MCF 10A (cell line): ENCODE data around the gene DCD. TPM values are rescaled to one million over a fixed set of nuclear protein-coding genes. Genes with fewer than 3 reads are reported as not detected.

ENCODE experiments used
- BruUV-seq: library from RNA; stranded (reverse); fragments of 400-500 nt; replicated peaks from 2 replicates; lab custom pipeline; 2021; lab: Mats Ljungman, UMichigan
- CTCF ChIA-PET: fragments of 300-600 bp; sonication (Branson Sonifier 250); formaldehyde crosslinking; extraction: SDS; loops from one replicate; lab custom pipeline; 2021; ENCODE audit warnings: antibody characterized with exemption, inconsistent platforms; lab: Yijun Ruan, JAX
- POLR2A ChIA-PET: fragments of 300-600, 350-650 bp; sonication (Branson Sonifier 250); formaldehyde crosslinking; extraction: SDS; loops from one replicate; lab custom pipeline; 2020; ENCODE audit warnings: antibody characterized with exemption, inconsistent platforms; lab: Yijun Ruan, JAX
- DNase-seq: peaks from one replicate; pipeline ENCODE4 v3.0.0-alpha.2; 2018; ENCODE audit not compliant: unreplicated experiment
- H3K27ac Mint-ChIP-seq: one replicate; pipeline ENCODE4 v1.8.0; 2022; ENCODE audit warnings: mild to moderate bottlenecking, low read depth, mixed read lengths; ENCODE audit not compliant: unreplicated experiment
- H3K27me3 Mint-ChIP-seq: one replicate; pipeline ENCODE4 v1.8.0; 2022; ENCODE audit warnings: mixed read lengths; ENCODE audit not compliant: insufficient read depth, unreplicated experiment
- H3K36me3 Mint-ChIP-seq: one replicate; pipeline ENCODE4 v1.8.0; 2022; ENCODE audit warnings: mild to moderate bottlenecking, moderate library complexity, mixed read lengths; ENCODE audit not compliant: insufficient read depth, unreplicated experiment
- H3K4me1 Mint-ChIP-seq: one replicate; pipeline ENCODE4 v1.8.0; 2022; ENCODE audit warnings: mixed read lengths; ENCODE audit not compliant: insufficient read depth, unreplicated experiment
- H3K4me3 Mint-ChIP-seq: one replicate; pipeline ENCODE4 v1.8.0; 2022; ENCODE audit warnings: mild to moderate bottlenecking, moderate library complexity, mixed read lengths; ENCODE audit not compliant: unreplicated experiment
- H3K9me3 Mint-ChIP-seq: one replicate; pipeline ENCODE4 v1.8.0; 2022; ENCODE audit warnings: mixed read lengths; ENCODE audit not compliant: unreplicated experiment
- intact Hi-C: fragments of 100-400 bp; cut with micrococcal nuclease; formaldehyde crosslinking; loops from 2 replicates; pipeline ENCODE4 v1.14.1; 2022
- total RNA-seq: library from RNA; stranded (reverse); gene quantifications from 2 replicates; pipeline ENCODE4 v1.2.3, GENCODE V29; 2022
- TF ChIP-seq, protein P1 (sequence below): fragments of 200-600 bp; IDR thresholded peaks from one replicate; pipeline ENCODE4 v1.8.0; 2022; ENCODE audit warnings: antibody characterized with exemption, mild to moderate bottlenecking; ENCODE audit not compliant: unreplicated experiment

Gene DCD
- total RNA-seq, 1 experiment from 2014 or later = not detected

DNA sequence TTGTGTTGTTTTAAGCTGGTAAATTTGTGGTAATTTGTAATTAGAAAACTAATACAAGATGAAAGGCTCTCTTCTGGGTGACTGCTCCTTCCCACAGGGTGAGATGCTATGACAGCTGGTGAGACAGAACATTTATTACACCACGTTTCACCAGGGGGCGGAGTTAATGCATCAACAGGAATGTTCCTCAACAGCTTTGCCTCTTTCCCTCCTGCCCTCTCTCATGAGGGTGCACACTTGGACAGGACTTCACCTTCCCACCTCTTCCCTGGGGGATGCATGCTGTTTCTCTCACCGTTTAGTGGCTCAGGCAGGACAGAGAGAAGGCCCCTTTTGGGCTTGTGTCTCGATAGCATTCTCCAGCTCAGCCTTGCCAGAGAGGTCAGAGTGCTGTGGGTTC, 46.3 kb downstream of the DCD start:
- no peak overlapping the region for H3K4me3 Mint-ChIP-seq
- H3K27me3 Mint-ChIP-seq = peaks cover 32% of the 10 kb centered on the region
- TF ChIP-seq, protein P1, sequence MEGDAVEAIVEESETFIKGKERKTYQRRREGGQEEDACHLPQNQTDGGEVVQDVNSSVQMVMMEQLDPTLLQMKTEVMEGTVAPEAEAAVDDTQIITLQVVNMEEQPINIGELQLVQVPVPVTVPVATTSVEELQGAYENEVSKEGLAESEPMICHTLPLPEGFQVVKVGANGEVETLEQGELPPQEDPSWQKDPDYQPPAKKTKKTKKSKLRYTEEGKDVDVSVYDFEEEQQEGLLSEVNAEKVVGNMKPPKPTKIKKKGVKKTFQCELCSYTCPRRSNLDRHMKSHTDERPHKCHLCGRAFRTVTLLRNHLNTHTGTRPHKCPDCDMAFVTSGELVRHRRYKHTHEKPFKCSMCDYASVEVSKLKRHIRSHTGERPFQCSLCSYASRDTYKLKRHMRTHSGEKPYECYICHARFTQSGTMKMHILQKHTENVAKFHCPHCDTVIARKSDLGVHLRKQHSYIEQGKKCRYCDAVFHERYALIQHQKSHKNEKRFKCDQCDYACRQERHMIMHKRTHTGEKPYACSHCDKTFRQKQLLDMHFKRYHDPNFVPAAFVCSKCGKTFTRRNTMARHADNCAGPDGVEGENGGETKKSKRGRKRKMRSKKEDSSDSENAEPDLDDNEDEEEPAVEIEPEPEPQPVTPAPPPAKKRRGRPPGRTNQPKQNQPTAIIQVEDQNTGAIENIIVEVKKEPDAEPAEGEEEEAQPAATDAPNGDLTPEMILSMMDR = no peak
- ChIA-PET POLR2A (no interaction called here), CTCF (interaction anchor here (0.8 to 14.1 kb wide), 9 partner anchors 9 to 202 kb away, joined by 3 to 229 read pairs (median 5); no protein-coding TSS in a partner anchor)
- H3K36me3 Mint-ChIP-seq = no peaks in the 10 kb centered on the region
- H3K27ac Mint-ChIP-seq = no peak overlapping the region
- H3K4me1 Mint-ChIP-seq = peaks cover 7% of the 10 kb centered on the region
- BruUV-seq = no TSS peak
- DNase-seq = peak; percentile 41
- H3K9me3 Mint-ChIP-seq = no peaks in the 10 kb centered on the region
- intact Hi-C loops = no loop called here

DNA sequence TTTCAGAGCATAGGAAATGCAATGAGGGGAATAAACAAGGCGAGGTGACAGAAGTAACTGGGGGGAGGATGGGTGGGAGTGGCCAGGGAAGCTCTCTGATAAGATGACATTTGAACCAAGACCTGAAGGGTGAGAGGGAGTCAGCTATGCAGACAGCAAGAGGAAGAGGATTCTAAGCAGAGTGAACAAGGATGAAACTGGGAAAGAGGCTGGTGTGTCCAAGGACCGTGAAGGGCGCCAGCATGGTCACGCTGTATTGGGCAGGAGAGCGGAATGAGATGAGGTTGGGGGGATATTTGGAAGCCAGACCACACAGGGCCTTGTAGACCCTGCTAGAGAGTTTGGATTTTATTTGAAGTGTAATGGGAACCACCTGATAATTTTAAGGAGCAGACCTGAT, 49.2 kb downstream of the DCD start:
- DNase-seq = no peak
- Mint-ChIP-seq H3K36me3 (no peaks in the 10 kb centered on the region), H3K4me1 (peaks cover 7% of the 10 kb centered on the region), H3K27me3 (peaks cover 27% of the 10 kb centered on the region), H3K4me3 (no peak overlapping the region), H3K27ac (no peak overlapping the region), H3K9me3 (no peaks in the 10 kb centered on the region)
- intact Hi-C loops = loop anchor here (5.0 kb wide), 1 partner anchor 473 kb away; no protein-coding TSS in a partner anchor
- POLR2A ChIA-PET = interaction anchor here (0.9 to 1.2 kb wide), 2 partner anchors 10 to 19 kb away, joined by 3 to 4 read pairs; no protein-coding TSS in a partner anchor
- TF ChIP-seq, protein P1 = no peak
- CTCF ChIA-PET = interaction anchor here (0.6 to 14.1 kb wide), 9 partner anchors 9 to 1212 kb away, joined by 3 to 229 read pairs (median 5); no protein-coding TSS in a partner anchor
- BruUV-seq = no TSS peak

DNA sequence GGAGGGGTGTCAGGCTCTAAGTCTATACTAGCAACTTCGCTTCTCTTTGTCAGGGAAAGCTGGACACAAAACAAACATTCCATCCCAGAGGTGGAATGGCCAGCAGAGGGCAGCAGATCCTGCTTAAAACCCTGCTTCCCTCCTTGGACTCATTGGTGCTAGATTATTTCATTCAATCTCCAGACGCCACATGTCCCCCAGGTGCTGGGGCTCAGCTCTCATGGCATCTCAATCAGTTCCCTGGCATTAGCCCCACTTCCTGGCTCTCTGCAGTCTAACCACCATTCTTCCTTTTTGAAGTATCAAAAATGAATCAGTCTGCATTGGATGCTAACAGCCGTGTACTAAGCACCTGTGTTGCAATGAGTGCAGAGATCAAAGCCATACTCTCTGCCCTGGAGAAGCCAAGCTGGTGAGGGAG, 51.6 kb downstream of the DCD start:
- no peak overlapping the region for H3K27ac Mint-ChIP-seq
- BruUV-seq = no TSS peak
- H3K9me3 Mint-ChIP-seq = no peaks in the 10 kb centered on the region
- H3K4me1 Mint-ChIP-seq = no peaks in the 10 kb centered on the region
- TF ChIP-seq, protein P1 = peak; percentile 68
- ChIA-PET POLR2A (no interaction called here), CTCF (interaction anchor here (0.5 to 14.1 kb wide), 30 partner anchors 8 to 1054 kb away, joined by 3 to 229 read pairs (median 5); no protein-coding TSS in a partner anchor)
- DNase-seq = peak; percentile 80
- H3K27me3 Mint-ChIP-seq = peaks cover 27% of the 10 kb centered on the region
- intact Hi-C loops = loop anchor here (1.0 to 5.0 kb wide), 2 partner anchors 106 to 476 kb away; no protein-coding TSS in a partner anchor
- H3K36me3 Mint-ChIP-seq = no peaks in the 10 kb centered on the region
- no peak overlapping the region for H3K4me3 Mint-ChIP-seq

DNA sequence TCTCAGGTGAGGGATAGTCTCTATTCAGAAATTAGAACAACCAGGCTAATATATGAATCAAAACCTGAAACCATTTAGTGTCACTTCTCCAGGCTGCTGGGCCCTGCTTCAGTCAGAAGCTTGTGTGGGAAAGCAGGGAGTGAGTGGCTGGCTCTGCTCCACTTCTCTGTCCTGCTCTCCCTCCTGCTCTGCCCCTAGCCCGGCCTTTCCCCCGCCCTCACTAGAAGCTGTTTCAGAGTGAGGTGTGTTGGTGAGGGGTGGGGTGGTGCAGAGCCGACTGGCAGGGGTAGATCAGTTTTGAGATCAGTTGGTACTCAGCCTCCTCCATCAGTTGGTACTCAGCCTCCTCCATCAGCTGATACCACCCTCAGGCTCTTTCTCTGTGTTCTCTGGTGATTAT, 52.7 kb downstream of the DCD start:
- BruUV-seq = no TSS peak

More for the DNA sequence above, 52.7 kb downstream of the DCD start:
- CTCF ChIA-PET = interaction anchor here (0.8 to 14.1 kb wide), 20 partner anchors 8 to 476 kb away, joined by 3 to 229 read pairs (median 5); no protein-coding TSS in a partner anchor
- intact Hi-C loops = loop anchor here (5.0 kb wide), 1 partner anchor 477 kb away; no protein-coding TSS in a partner anchor
- H3K4me3 Mint-ChIP-seq = no peak overlapping the region
- no peaks in the 10 kb centered on the region for H3K4me1 Mint-ChIP-seq
- POLR2A ChIA-PET = no interaction called here
- no peak overlapping the region for H3K27ac Mint-ChIP-seq
- DNase-seq = no peak
- H3K9me3 Mint-ChIP-seq = no peaks in the 10 kb centered on the region
- no peaks in the 10 kb centered on the region for H3K36me3 Mint-ChIP-seq
- TF ChIP-seq, protein P1 = no peak
- H3K27me3 Mint-ChIP-seq = peaks cover 32% of the 10 kb centered on the region

Other genes starting within 250 kb of the DCD start
- 110 and 184 TPM in 2 replicates for gene ITGA5, start 229.1 kb downstream of the DCD start, total RNA-seq
- not detected in 2 replicates for gene GTSF1, start 174.8 kb downstream of the DCD start, total RNA-seq
- gene NCKAP1L, start 150.6 kb downstream of the DCD start, total RNA-seq = not detected in 2 replicates
- gene PDE1B, start 98.8 kb downstream of the DCD start, total RNA-seq = not detected in 2 replicates
- not detected in 2 replicates for gene PPP1R1A, start 59.7 kb downstream of the DCD start, total RNA-seq
- not detected in 2 replicates for gene LACRT, start 13.5 kb downstream of the DCD start, total RNA-seq
- not detected in 2 replicates for gene MUCL1, start 206.2 kb upstream of the DCD start, total RNA-seq